ENCODE measurements around the gene PITPNC1. TPM values are rescaled to one million over a fixed set of nuclear protein-coding genes. Genes with fewer than 3 reads are reported as not detected.

PITPNC1 gene
- total and polyA plus RNA-seq, 2 donors (not counting 1 experiment from before 2014, with no cell fraction given), result 5.8 to 7.1 TPM

DNA sequence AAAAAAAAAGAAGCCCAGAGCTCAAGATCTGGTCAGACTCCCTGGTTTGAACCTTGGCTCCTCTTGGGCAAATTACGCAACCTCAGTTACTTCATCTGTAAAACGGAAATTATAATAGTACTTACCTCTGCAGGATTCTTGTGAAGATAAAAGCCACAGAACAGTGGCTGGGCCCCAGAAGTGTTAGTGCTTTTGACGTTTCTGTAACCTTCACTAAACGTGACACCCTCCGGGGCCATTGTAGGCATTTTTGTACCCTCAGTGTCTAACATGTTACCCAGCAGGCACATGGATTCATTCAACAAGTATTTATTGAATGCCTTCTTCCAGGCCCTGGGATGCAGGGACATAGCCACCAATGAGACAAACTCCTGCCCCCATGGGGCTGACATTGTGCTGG is 58.0 kb downstream of the PITPNC1 start:
- Histone ChIP-seq H3K4me3 (replicated peaks in 1 of 4; ENCODE audit: control extremely low read depth in 1 of 4, insufficient read depth in 1 of 4, low read depth in 3 of 4, low read length in 4 of 4) (no peak overlapping the region), H3K4me1 (ENCODE audit: control insufficient read depth, extremely low read depth, insufficient read depth, low read length) (peaks cover 5% of the 10 kb centered on the region), H2AFZ (ENCODE audit: low read length) (no peak overlapping the region), H3K9ac (ENCODE audit: insufficient read depth, low read length) (no peak overlapping the region), H4K20me1 (ENCODE audit: control insufficient read depth, extremely low read depth, insufficient read depth, low read length) (no peaks in the 10 kb centered on the region), H3K36me3 (ENCODE audit: control insufficient read depth, insufficient read depth, low read length) (no peaks in the 10 kb centered on the region), H3K27ac (ENCODE audit: insufficient read depth, low read length) (no peak overlapping the region), H3K9me3 (ENCODE audit: control insufficient read depth, insufficient read depth, low read depth, low read length) (no peaks in the 10 kb centered on the region), H3K27me3 (ENCODE audit: control insufficient read depth, insufficient read depth, low read length) (no peaks in the 10 kb centered on the region), H3K79me2 (ENCODE audit: control insufficient read depth, insufficient read depth, low read length) (no peaks in the 10 kb centered on the region), H3K4me2 (ENCODE audit: extremely low read depth, insufficient read depth, low read length) (no peak overlapping the region)
- no peak for DNase-seq (ENCODE audit: low read depth in 2 of 2)
- TF ChIP-seq, protein P1, sequence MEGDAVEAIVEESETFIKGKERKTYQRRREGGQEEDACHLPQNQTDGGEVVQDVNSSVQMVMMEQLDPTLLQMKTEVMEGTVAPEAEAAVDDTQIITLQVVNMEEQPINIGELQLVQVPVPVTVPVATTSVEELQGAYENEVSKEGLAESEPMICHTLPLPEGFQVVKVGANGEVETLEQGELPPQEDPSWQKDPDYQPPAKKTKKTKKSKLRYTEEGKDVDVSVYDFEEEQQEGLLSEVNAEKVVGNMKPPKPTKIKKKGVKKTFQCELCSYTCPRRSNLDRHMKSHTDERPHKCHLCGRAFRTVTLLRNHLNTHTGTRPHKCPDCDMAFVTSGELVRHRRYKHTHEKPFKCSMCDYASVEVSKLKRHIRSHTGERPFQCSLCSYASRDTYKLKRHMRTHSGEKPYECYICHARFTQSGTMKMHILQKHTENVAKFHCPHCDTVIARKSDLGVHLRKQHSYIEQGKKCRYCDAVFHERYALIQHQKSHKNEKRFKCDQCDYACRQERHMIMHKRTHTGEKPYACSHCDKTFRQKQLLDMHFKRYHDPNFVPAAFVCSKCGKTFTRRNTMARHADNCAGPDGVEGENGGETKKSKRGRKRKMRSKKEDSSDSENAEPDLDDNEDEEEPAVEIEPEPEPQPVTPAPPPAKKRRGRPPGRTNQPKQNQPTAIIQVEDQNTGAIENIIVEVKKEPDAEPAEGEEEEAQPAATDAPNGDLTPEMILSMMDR (conservative IDR thresholded peaks at IDR 0.05 in 1 of 2, IDR thresholded peaks at IDR 0.05 in 1 of 2; ENCODE audit: low read depth in 1 of 2, low read length in 2 of 2), result no peak
- no peak for TF ChIP-seq EZH2 (IDR thresholded peaks at IDR 0.05; ENCODE audit: low read length, missing control alignments)

DNA sequence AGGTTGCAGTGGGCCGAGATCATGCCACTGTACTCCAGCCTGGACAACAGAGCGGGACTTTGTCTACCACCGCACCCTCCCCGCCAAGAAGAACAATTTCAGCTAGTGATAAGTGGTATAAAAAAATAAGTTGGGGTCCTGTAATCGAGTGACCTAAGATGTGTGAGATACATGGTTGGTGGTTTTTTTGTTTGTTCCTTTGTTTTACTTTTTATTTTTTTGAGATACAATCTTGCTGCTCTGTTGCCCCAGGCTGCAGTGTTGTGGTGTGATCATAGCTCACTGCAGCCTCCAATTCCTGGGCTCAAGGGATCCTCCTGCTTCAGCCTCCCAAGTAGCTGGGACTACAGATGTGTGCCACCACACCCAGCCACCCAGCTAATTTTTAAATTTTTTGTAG is 58.7 kb downstream of the PITPNC1 start:
- TF ChIP-seq EZH2 (IDR thresholded peaks at IDR 0.05; ENCODE audit: low read length, missing control alignments), result no peak
- TF ChIP-seq, protein P1 (conservative IDR thresholded peaks at IDR 0.05 in 1 of 2, IDR thresholded peaks at IDR 0.05 in 1 of 2; ENCODE audit: low read depth in 1 of 2, low read length in 2 of 2), result no peak
- Histone ChIP-seq H3K9ac (ENCODE audit: insufficient read depth, low read length) (no peak overlapping the region), H3K9me3 (ENCODE audit: control insufficient read depth, insufficient read depth, low read depth, low read length) (no peaks in the 10 kb centered on the region), H3K36me3 (ENCODE audit: control insufficient read depth, insufficient read depth, low read length) (no peaks in the 10 kb centered on the region), H3K27me3 (ENCODE audit: control insufficient read depth, insufficient read depth, low read length) (no peaks in the 10 kb centered on the region), H3K4me3 (replicated peaks in 1 of 4; ENCODE audit: control extremely low read depth in 1 of 4, insufficient read depth in 1 of 4, low read depth in 3 of 4, low read length in 4 of 4) (no peak overlapping the region), H3K79me2 (ENCODE audit: control insufficient read depth, insufficient read depth, low read length) (no peaks in the 10 kb centered on the region), H2AFZ (ENCODE audit: low read length) (no peak overlapping the region), H3K27ac (ENCODE audit: insufficient read depth, low read length) (no peak overlapping the region), H3K4me1 (ENCODE audit: control insufficient read depth, extremely low read depth, insufficient read depth, low read length) (peaks cover 7% of the 10 kb centered on the region), H3K4me2 (ENCODE audit: extremely low read depth, insufficient read depth, low read length) (no peak overlapping the region), H4K20me1 (ENCODE audit: control insufficient read depth, extremely low read depth, insufficient read depth, low read length) (no peaks in the 10 kb centered on the region)
- no peak for DNase-seq (ENCODE audit: low read depth in 2 of 2)

DNA sequence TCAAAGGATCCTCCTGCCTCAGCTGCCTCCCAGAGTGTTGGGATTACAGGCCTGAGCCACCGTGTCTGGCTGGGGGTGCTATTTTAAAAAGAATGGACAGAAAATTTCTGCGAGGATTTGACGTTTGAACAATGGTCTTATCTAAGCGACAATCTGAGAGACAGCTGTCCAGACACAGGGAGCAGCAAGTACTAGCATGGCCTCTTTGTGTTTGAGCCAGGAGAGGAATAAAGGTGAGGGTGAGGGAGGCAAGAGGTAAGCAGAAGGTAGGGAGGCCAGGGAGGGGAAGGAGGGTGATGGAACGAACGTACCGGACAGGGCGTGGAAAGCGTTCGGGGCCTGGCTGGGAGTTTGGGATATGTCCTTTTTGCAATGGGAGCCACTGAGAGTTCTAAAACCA is 59.2 kb downstream of the PITPNC1 start:
- no peak for DNase-seq (ENCODE audit: low read depth in 2 of 2)
- Histone ChIP-seq H3K27ac (ENCODE audit: insufficient read depth, low read length) (no peak overlapping the region), H3K4me1 (ENCODE audit: control insufficient read depth, extremely low read depth, insufficient read depth, low read length) (peaks cover 8% of the 10 kb centered on the region), H3K9ac (ENCODE audit: insufficient read depth, low read length) (no peak overlapping the region), H3K9me3 (ENCODE audit: control insufficient read depth, insufficient read depth, low read depth, low read length) (no peaks in the 10 kb centered on the region), H3K4me2 (ENCODE audit: extremely low read depth, insufficient read depth, low read length) (no peak overlapping the region), H4K20me1 (ENCODE audit: control insufficient read depth, extremely low read depth, insufficient read depth, low read length) (no peaks in the 10 kb centered on the region), H2AFZ (ENCODE audit: low read length) (no peak overlapping the region), H3K4me3 (replicated peaks in 1 of 4; ENCODE audit: control extremely low read depth in 1 of 4, insufficient read depth in 1 of 4, low read depth in 3 of 4, low read length in 4 of 4) (no peak overlapping the region), H3K27me3 (ENCODE audit: control insufficient read depth, insufficient read depth, low read length) (no peaks in the 10 kb centered on the region), H3K79me2 (ENCODE audit: control insufficient read depth, insufficient read depth, low read length) (no peaks in the 10 kb centered on the region), H3K36me3 (ENCODE audit: control insufficient read depth, insufficient read depth, low read length) (no peaks in the 10 kb centered on the region)
- no peak for TF ChIP-seq EZH2 (IDR thresholded peaks at IDR 0.05; ENCODE audit: low read length, missing control alignments)
- TF ChIP-seq, protein P1 (conservative IDR thresholded peaks at IDR 0.05 in 1 of 2, IDR thresholded peaks at IDR 0.05 in 1 of 2; ENCODE audit: low read depth in 1 of 2, low read length in 2 of 2), result no peak

All from fibroblast of lung (primary cell).